Measurements from ENCODE around the gene FZD2.
"Not testable (repeated sequence)": the region's sequence is repeated elsewhere in the genome, so short reads cannot be mapped to it uniquely, and the experiment has no call there.

FZD2 gene

DNA sequence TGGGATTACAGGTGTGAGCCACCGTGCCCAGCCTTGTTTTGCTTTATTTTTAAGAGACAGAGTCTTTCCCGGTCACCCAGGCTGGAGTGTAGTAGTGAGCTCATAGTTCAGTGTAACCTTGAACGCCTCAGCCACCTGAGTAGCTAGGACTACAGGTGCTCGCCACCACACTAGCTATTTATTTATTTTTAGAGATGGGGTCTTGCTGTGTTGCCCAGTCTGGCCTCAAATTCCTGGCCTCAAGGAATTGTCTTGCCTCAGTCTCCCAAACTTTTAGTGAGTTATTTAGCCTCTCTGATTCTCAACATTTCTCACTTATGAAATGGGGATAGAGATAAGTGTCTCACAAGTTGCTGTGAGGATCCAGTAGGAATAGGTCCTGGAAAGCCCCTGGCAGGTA is 21.7 kb downstream of the FZD2 start:
- no peak for DNase-seq

DNA sequence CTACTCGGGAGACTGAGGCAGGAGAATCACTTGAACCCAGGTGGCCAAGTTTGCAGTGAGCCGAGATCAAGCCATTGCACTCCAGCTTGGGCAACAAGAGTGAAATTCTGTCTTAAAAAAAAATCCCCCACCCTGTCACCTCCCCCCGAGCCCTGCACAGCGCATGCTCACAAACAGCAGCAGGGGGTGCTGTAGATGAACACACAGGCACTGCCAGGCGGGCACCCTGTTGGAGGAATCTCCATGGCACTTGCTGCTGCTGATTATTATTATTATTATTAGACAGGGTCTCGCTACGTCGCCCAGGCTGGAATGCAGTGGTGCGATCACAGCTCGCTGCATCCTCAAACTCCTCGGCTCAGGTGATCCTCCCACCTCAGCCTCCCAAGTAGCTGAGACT is 24.6 kb downstream of the FZD2 start:
- no peak for DNase-seq

DNA sequence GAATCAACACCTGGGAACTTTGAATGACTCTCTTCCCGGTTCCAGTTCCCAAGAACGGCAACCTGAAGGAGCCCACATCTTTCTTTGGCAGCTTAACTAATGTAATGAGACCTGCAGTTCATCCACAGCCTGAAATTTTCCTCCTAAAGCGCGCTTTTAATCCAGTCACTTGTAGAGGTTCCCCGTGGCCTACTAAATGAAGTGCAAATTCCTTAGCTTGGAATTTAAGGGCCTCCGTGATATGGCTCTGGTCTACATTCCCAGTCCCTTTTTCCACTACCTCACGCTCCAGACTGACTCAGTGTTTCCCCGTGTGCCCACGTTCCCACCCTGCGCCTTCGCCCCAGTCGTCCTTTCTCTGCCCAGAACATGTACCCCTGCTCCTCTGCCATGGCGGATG is 27.2 kb downstream of the FZD2 start:
- no peak for DNase-seq

DNA sequence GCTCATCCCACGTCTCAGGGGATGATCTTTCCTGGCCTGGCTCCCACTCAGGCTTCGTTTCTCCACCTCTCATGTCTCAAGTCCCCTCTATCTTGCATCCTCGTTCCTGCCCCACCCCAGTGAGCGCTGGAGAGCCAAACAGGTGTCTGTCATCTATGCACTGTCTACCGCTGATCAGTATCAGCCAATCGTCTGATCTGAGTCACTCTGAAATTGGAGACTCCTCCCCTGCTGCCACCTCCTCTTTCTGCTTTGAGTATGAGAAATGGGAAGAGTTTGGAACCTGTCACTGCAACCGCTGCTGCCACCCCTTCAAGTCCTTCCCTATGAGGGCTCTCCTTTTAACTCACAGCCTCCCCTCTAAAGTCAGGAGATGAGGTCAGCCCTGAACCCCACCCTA is 28.0 kb downstream of the FZD2 start:
- DNase-seq, result no peak

DNA sequence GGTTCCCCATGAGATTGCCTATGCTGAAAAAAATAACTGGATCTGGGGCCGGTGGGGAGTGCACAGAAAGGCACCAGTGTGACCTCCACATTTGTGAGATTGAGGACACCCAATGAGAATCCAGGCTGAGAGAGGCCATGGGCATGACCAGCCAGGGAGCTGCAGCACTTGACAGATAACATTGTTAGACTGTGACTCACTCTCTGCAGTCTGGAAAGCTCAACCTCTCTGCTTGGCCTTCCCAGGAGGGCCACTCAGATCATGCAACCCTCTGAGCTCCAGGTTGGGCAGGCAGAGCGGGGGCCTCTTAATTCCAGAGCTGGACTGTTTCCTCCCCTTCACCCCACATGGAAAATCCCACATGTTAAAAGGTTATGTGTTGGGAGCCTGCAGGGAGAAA is 30.1 kb downstream of the FZD2 start:
- DNase-seq, result peak; percentile 62

DNA sequence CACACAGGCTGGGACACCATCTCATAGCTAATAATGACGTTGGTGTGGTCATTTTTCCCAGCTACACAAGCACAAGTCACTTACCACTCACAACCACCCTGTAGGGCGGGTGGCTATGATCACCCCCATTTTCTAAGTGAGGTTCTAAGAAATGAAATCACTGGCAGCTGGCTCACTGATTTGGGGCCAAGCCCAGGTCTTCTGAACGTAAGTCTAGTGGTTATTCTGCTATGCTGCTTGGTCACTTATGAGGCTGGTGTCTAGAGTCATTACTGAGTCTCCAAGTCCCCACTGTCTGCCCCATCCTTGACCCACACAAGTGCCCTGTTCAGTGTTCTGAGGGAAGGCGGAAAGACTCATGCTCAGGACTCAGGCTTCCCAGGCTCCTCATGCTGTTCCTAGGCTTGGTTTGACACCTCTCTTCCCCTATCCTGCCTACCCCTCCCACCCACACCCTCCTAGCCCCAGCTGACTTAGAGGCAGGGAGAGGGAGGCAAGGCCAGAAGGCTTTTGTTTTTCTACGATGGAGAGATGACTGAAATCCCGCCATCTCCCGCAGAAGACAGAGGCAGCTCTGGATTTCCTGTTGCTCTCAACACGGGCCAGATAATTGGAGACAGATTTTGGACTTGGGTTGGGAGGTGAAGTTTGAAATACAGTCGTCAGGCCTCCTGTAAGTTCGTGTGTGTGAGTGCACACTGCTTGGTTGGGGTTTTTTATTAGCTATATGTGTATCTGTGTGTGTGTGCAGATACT is 32.2 kb downstream of the FZD2 start:
- no peak for DNase-seq

DNA sequence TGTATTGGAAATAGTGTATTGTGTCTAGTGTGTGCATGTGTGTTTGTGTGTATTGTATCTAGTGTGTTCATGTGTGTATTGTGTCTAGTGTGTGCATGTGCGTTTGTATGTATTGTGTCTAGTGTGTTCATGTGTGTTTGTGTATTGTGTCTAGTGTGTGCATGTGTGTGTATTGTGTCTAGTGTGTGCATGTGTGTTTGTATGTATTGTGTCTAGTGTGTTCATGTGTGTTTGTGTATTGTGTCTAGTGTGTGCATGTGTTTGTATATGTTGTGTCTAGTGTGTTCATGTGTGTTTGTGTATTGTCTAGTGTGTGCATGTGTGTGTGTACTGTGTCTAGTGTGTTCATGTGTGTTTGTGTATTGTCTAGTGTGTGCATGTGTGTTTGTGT is 32.8 kb downstream of the FZD2 start:
- DNase-seq, result not testable (repeated sequence)

DNA sequence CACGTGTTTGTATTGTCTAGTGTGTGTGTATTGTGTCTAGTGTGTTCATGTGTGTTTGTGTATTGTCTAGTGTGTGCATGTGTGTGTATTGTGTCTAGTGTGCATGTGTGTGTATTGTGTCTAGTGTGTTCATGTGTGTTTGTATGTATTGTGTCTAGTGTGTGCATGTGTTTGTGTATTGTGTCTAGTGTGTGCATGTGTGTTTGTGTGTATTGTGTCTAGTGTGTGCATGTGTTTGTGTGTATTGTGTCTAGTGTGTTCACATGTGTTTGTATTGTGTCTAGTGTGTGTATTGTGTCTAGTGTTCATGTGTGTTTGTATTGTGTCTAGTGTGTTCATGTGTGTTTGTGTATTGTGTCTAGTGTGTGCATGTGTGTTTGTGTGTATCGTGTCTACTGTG is 33.5 kb downstream of the FZD2 start:
- not testable (repeated sequence) for DNase-seq

DNA sequence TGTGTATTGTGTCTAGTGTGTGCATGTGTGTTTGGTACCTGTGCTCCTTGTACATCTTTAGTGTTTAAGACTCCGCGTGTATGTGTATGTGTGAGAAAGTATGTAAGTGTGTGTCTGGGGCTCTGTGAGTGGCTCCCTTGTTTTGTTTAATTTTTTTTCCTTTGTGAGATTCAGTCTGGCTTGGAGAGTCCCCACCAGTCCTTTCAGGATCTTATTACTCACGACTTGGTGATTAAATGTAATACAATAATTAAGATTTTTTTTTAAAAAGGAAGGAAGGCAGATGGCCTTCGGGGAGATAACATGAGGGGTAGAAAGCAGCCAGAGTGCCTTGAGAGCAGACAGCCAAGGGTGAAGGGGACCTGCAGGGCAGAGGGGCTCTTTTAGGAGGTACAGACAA is 33.9 kb downstream of the FZD2 start:
- DNase-seq, result no peak

DNA sequence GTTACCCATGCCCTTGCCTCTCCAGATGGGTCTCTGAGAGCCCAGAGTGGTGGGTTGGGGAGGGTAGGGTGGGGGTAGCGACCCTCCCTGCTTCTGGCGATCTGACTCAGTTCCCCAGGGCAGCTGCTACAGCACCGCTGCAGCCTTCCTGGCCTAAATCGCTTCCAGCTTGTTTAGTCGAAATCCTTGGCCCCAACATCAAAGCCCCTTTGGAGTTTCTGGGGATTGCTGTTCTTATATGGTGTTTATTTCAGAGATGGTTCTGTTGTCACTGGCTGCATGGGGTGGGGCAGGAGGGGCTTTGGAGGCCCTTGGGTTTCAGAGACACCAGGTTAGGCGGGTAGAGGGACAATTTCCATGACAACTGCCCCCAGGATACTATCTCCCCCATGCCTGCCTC is 35.9 kb downstream of the FZD2 start:
- DNase-seq, result no peak

DNA sequence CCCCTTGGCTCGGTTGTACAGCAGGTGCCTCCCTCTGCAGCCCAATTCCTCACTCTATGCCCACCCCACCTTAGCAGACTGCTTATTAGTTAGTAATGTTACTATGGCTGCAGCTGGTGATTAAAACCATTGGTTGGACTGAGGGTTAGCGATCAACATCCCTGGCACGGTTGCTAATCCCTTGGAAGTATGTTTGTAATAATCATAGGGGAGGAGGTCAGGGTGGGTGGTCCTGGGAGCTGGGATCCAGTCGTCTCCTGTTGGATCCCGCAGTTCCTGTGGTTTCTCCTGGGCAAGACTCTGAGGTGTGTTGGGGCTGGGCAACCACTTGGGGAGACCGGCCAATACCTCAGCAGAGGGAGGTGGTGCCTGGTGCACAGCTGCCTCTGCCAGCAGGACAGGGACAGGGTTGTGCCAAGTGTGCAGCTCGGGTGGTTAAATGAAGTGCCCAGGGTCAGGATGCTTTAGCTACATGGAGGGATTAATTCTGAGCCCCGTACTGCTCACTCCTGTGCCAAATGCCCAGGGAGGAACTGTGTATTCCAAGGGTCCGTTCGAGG is 38.0 kb downstream of the FZD2 start:
- no peak for DNase-seq

DNA sequence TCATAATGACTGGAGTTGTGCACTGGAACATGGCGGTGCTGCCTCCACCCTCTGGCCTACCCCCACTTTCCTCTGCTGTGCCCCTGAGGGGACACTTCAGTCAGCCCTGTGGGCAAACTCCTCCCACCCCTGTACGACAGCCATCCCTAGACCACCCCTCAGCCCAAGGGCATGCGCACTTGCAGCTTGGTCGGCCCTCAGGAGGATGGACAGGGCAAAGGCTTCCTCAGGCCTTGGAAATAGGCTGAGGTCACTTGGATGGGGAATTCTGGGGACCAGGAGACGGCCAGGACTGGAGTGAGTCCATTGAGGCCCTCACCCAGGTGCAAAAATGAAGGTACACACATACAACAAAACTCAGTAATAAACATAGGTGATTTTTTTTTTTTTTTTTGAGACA is 41.0 kb downstream of the FZD2 start:
- DNase-seq, result no peak

DNA sequence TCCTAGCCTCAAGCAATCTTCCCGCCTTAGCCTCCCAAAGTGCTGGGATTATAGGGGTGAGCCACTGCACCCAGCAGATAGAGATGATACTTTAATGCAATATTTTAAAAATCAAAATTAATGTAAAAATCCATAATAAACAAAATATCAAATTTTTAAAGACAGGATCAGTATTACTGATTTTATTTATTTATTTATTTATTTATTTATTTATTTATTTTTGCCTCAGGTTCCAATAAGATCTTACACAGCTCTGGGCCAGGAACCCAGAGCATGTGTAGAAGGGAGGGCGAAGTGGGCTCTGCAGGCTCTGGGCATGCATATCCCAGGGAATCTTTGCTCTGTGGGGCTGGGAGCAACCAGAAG is 41.6 kb downstream of the FZD2 start:
- DNase-seq, result no peak

DNA sequence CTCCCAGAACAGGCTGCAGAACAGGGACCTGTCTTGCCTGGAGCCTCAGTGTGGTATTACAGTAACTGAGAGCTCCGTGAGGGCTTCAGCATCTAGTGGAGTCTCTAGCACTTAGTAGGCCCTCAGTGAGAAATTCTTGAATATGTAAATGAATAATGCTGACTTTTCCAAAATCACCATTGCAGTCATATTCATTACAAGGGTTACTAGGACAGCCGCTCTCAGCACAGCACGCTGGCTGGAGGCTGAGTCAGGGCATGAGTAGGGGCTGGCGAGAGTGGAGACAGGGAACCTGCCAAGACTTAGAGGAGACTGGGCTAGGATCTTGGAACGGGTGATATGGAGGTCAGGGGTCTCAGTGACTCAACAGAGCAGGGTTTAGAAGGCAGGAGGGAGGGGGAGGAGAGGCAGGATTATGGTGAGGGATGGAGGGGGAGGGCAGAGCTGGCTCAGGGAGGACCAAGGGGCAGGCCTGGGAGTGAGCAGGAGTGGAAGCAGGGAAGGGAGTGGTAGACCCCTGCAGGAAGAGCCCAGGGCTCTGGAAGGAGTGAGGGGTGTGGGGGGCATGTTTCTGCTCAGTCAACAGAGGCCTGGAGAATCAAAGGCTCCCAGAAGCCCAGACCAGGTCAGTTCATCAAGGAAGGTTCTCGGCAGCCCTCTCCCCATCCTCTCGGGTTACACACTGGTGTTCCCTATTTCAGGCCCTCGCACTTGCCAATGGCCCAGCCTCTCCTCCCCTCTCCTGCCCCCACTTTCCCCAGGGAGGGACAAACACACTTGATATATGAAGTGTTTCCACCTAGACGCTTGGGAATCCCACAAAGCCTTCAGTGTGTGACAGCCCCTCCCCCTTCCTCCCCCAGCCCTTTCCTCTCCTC is 42.3 kb downstream of the FZD2 start:
- peak; percentile 87 for DNase-seq

DNA sequence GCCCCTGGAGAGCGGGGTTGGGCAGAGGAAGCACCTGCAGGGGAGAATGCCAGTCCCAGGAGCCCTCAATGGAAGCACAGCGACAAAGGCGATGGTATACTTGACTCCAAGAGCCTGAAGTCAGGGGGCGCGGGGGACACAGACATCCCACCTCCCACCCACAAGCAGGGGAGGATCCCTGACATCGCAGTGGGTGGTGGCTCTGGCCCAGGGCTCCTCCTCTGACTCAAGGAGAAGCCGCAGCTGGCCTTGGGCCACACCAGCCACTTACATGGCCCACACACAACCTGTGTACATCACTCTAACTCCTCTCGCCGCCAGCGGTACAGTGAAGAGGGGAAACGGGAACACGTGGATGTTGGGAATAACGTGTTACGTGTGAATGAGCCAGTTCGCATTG is 44.3 kb downstream of the FZD2 start:
- no peak for DNase-seq

DNA sequence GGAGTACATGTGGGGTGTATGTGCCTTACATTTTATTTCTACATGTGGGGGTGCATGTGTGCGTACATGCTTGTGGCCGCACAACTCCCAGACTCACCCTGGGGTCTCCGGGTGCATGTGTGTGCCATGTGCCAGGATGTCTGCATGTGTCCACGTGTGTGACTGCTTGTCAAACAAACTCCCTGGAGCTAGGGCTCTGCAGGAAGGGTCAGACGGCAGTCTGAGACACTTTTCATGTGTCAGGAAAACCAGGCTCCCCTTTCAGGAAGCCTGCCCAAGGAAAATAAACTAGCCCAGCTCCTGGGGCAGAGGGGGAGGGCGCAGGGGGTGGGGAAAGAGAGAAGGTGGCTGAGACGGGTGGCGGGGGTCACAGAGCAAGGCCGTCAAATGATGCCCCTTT is 44.7 kb downstream of the FZD2 start:
- no peak for DNase-seq

DNA sequence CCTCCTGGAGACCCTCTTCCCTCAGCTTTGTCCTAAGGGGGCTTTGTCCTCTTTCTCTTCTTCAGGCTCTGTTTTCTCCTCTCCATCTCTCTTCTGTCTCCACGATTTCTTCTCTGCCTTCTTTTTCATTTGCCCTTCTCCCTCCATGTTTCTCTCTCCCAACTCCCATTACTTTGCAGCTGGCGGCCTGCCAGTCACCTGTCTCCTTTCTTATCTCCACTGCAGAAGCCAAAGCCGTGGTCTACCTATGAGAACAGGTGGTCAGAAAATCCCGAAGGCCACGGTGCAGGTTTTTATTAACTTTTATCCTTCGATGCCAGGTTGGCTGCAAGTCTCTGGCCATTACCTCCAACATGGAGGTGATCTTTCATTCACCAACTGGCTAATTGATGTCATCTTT is 45.1 kb downstream of the FZD2 start:
- no peak for DNase-seq

DNA sequence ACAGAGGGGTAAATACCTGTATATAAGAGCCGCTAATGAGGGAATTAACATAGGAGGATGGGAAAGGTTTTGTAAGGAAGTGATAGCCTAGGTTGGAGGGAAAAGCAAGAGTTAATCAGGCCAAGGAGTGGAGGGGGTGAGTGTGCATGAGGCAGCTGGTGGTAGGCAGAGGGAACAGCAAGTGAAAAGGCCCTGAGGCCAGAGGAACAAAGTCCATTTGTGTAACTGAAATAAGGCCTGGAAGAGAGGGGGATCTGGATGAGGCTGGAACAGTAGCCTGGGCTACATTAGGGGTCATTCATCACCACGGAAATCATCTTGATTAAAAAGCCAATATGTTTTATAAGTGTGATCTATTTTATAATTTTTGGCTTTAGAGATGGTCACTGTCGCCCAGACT is 45.7 kb downstream of the FZD2 start:
- no peak for DNase-seq

DNA sequence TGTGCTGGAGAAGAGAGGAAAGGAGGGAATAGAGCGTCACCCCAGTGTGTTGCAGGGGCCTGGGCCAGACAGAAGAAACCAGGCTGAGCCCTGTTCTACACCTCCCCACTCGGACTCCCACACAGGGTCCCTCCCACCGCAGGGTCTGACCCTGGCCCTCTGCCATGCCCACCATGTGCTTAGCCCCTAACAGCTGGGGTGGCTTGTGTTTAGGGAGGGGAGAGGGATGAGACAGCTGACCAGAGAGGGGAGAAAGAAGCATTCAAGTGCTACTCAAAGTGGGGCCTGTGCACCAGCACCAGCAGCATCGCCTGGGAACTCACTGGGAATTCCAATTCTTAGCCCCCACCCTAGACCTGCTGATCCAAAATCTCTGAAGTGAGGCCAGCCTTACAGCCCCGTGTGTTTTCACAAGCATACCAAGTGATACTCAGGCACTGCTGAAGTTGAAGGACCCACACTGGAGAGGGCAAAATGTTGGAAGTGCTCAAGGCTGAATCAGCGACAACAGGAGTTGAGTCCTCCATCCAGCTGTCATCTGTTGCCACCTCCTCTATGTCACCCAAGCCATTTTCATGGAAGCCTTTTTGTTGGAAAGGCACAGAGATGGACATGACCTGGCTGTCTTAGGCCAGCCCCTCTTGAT is 47.0 kb downstream of the FZD2 start:
- no peak for DNase-seq

DNA sequence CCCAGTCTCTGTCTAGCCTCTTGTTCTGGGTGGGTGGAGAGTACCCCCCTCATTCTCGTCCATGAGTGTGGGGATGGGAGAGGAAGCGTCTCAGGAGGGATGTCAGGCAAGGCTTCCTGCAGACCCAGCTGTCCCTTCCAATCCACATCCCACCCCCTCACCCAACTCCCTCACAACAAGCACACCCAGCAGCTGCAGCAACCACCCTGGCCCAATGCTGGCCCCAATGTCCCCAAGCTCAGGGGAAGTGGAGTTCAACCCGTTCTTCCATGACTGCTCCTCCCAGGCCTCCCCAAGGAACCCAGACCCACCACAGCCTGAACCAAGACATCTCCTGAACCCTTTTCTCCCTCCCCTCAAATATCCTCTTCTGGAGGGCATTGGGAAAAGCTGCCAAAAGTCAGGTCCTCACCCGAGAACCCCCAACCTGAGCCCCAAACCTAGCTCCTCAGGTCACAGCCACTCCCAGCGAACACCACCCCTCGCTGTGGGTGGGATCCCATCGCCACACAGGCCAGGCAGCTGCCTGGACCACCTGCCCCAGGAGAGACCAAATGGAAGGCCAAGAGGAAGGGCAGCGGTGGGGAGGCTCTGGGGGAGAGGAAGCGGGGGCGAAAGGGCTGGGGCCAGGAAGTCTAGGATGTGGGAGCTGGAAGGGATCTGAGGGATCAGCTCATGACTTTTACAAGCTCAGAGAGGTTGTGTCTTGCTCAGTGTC is 47.6 kb downstream of the FZD2 start:
- DNase-seq, result no peak

DNA sequence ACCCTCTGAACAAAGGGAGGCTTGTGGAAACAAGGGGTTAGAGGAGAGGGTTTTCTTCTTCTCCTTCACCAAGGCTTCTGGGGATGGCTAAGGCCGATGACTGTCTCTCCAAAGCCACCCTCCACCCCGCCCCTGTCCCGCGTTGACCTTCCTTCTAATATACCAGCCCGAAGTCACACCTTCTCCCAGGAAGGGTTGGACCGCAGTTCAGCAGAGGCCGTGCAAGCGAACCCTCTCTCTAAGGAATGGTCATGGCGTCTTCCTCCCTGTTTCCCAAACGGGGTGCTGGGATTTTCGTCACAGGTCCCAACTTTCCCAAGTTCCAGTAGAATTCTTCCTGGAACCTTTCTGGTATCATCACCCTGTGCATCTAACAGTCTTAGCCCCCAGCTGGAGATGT is 49.4 kb downstream of the FZD2 start:
- no peak for DNase-seq

DNA sequence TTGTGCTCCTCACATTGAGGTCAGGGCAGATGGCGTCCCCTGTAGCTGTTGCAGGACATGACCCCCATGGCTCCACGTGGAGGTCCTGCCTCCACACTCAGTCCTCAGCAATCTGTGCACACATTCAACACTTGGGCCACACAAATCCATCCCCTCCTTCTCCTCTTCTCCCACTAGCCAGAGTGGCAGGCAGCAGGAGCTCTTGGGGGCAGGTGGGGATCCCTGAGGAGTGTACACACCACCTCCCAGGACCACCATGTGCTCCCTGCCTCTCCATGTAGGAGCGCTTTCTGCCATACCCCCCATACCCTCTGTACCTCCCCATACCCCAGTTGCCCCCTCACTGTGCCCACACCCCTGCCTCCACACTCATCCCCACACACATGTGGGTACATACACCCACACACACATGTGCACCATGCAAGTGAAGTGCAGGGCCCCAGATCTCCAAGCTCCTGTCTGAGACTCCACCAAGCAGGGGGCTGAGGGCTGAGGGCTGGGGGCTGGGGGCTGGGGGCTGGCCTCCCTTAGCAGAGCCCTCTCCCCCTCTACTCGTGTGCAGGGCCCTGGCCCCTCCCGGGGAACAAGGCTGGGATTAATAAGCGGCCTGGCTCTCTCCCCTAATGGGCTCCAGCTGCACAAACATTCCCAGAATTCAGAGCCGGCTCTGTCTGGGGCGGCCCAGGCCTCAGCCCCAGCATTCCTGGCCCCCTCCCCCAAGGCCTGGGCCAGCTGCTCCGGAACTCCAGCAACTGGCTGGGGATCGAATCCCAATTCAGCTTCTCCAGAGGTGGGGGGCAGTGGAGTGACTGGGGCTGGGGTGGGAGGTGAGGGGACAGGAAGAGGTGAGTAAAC is 50.8 kb downstream of the FZD2 start:
- no peak for DNase-seq

Data from T1000 (cell line).